GM18505 (cell line): ENCODE measurements around the gene NDUFB10.

Experiments
- ATAC-seq: cut with Tn5 transposase; IDR thresholded peaks from one replicate; pipeline ENCODE4 v1.9.1; 2021; ENCODE audit not compliant: unreplicated experiment
- POLR2A ChIP-seq: IDR thresholded peaks from 4 replicates; pipeline ENCODE4 v1.6.1; 2011; ENCODE audit warnings: borderline replicate concordance; ENCODE audit not compliant: insufficient read depth, insufficient read length; ENCODE audit errors: extremely low read depth

The NDUFB10 gene

GRCh38 chr16:1959269-1960039 lies at the start of gene NDUFB10:
TSS of gene NDUFB10 (plus strand) at chr16:1959538. CDS start at chr16:1959625, 87 bp downstream.
- ATAC-seq, result peak; percentile 79
- peak; percentile 94 for TF ChIP-seq POLR2A

DNA sequence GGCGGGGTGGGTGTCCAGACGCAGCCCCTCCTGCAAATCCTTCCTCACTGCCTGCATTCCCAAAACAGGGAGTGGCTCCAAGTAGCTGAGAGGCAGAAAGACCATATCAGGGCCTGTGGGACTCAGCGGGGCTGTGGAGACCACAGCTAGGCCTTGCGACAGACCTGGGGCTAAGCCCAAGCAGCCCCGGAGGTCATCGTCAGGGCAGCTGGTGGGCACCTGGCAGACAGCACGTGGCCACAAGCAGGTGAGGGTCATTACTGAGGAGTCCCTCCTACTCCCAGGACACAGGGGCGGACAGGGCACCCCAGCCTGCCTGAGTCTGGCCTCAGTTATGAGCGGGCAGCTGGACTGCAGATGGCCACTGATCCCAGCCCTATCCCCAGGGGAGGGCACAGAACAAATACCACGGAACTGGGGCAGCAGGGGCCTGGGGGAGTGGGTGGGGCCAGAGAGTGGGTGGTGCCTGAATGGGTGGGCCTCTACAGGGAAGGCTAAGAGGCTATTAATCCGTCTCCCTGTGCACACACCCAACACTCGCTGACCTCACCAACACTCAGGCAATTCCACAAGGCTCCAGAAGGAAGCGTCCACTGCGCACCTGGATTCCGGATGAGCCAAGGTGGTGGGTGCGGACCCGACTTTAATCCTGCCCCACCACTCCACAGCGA lies 49.6 kb upstream of the NDUFB10 start:
- no peak for TF ChIP-seq POLR2A
- no peak for ATAC-seq

DNA sequence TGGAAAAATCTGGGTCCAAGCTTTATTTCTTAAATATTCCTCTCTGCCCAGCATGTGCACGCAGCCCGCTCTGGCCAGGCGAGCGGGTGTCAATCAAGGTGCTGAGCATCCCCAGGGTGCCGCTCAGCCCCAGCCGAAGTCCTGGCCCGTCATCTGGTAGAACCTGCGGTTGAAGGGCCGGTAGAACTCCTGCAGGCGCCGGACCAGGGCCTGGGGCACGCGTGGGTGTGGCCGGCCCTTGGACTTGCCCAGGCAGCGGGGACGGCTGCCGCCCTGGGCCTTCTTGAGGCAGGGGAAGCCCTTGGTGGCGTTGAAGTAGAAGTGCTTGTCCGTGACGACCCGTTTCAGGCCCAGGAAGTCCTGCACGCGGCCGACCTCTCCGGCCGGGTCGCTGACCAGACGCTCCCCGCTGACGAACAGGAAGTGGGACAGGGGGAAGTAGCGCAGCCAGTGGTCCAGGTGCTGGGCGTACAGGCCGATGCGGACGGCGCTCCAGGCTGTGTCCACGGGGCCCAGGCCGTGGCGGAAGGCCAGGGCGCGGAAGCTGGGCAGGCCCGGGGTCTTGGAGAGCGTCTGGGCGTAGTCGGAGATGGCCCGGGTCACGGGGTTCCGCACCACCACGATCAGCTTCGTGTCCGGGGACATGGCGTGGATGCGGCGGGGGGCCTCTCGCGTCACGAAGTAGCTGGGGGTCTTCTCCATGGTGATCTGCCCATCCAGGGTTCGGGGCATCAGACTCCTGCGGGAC lies 47.7 kb upstream of the NDUFB10 start:
- ATAC-seq, result no peak
- no peak for TF ChIP-seq POLR2A

DNA sequence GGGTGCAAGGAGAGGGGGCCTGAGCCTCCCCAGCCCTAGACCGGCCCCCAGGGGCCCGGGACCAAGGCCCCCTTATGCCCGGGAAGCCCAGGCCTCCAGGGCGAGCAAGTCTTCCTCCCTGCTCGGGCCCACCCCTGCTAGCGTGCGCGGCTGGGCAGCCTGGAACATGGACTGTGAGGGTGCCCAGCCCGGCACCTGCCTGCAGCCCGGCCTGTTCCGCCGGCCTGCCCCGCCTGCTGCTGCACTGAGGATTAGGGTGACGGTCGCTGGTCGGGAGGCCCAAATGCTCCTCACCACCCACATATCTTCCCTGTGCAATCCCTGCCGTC lies 47.2 kb upstream of the NDUFB10 start:
- no peak for ATAC-seq
- no peak for TF ChIP-seq POLR2A

- ATAC-seq, result no peak
- no peak for TF ChIP-seq POLR2A
Observed at GRCh38 chr16:1913327-1914083, 45.8 kb upstream of the NDUFB10 start.

GRCh38 chr16:1914084-1914608 lies 45.2 kb upstream of the NDUFB10 start:
- no peak for TF ChIP-seq POLR2A
- no peak for ATAC-seq

GRCh38 chr16:1914988-1915387 lies 44.4 kb upstream of the NDUFB10 start:
- no peak for ATAC-seq
- TF ChIP-seq POLR2A, result no peak

- ATAC-seq, result no peak
- TF ChIP-seq POLR2A, result no peak
Observed at GRCh38 chr16:1915732-1916639, 43.4 kb upstream of the NDUFB10 start.

DNA sequence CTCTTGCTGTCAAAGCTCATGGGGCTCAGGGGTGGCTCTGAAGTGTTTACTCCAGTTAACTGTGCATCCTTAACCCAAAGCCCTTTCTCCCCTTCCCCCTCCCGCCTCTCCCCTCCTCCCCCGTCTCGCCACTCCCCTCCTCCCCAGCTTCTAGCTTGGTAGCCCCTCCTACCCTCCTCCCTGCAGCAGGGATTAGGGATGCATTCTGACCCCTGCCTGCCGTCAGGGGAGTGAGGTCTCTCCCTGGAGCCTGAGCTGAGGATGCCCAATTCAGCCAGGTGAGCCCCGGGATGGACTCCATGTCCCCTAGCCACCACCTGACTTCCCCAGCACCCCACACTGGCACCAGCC lies 42.7 kb upstream of the NDUFB10 start:
- TF ChIP-seq POLR2A, result no peak
- ATAC-seq, result no peak

- no peak for TF ChIP-seq POLR2A
- ATAC-seq, result no peak
Observed at GRCh38 chr16:1917056-1917664, 42.2 kb upstream of the NDUFB10 start.

DNA sequence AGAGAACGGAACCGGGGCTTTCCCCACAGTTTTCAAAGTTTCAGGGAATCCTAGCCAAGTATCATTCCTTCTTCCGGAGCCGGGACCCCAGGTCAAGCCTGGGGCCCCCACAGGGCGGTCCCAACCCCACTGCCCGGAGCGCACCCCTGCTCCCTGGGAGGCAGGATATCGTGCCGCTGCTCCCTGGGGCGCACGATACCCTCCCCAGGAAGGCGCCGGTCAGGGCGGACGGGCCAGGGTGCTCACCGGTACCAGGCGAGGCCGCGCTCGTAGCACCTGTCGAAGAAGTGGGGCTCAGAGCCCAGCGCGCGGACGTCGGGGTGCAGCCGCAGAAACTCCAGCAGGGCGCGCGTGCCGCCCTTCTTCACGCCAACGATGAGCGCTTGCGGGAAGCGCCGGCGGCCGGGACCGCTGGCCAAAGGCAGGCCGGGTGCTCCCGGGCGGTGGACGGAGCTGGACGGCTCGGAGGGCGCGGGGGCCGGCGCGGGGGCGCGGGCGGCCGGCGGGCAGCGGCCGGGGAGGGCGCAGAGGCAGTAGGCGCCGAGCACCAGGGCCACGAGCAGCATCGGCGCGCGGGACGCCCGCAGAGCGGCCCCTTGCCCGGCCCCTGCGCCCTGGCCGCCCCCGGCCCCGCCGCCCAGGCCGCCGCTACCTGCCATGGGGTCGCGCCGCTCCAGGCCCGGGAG lies 41.5 kb upstream of the NDUFB10 start:
- no peak for TF ChIP-seq POLR2A
- no peak for ATAC-seq

DNA sequence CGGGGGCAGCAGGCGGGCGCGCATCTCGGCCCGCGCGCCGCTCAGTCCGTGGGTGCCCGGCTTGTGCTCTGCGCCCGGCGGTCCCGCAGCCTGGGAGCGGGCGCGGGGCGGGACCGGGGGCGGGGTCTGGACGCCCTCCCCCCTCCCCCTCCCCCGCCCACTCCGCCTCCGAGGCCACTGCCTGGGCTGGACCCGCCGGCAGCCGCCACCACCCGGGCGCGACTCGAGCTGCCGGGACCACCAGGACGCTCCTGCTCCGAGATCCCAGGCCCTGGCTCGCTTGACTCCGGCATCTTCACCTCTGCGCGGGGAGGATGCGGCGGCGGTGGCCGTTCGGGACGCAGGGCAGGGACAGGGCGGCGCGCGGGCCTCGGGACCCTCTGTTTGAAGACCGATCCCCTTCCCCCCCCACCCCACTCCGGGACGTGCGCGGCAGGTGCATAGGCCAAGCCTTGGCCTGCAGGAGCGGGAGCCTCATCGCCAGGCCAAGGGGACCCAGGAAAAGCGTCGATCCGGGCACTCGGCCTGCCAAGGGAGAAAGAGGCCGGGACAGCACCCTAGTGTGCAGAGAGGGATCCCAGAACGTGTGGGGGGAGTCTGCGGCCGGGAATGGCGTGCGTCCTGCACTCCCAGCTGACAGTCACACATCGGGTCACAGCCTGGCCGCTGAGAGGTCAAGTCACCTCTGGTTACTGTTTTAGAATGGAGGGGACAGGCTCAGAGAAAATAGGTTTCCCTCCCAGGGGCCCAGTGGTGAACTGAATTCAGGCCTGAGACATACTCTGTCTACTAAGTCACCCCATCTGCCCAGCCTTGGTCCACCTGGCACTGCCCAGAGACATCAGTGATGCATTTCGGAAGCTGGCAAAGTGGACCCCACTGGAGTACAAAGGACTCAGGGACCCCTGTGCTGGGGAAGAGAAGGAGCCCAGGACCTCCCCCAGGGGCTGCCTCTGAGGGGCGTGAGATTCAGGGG lies 40.7 kb upstream of the NDUFB10 start, which contains the start of gene HS3ST6:
Gene HS3ST6 (minus strand): TSS at position 65 of the 976 bp plus-strand sequence. CDS start 92 bp downstream, outside the sequence.
- no peak for TF ChIP-seq POLR2A
- no peak for ATAC-seq
